Measurements from ENCODE around the gene LIN37.
A peak's percentile ranks its signal among the peaks of the same experiment; 100 is the strongest.

LIN37 gene

DNA sequence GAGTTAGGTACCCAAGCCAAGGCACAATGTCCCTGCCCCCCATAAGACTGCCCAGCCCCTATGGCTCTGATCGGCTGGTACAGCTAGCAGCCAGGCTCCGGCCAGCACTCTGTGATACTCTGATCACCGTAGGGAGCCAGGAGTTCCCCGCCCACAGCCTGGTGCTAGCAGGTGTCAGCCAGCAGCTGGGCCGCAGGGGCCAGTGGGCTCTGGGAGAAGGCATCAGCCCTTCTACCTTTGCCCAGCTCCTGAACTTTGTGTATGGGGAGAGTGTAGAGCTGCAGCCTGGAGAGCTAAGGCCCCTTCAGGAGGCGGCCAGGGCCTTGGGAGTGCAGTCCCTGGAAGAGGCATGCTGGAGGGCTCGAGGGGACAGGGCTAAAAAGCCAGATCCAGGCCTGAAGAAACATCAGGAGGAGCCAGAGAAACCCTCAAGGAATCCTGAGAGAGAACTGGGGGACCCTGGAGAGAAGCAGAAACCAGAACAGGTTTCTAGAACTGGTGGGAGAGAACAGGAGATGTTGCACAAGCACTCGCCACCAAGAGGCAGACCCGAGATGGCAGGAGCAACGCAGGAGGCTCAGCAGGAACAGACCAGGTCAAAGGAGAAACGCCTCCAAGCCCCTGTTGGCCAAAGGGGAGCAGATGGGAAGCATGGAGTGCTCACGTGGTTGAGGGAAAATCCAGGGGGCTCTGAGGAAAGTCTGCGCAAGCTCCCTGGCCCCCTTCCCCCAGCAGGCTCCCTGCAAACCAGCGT lies 33.6 kb upstream of the LIN37 start:
- peaks cover 14% of the 10 kb centered on the region for H3K79me1 ChIP-seq (ENCODE audit: low read depth, low read length)
- H3K27ac ChIP-seq (replicated peaks; ENCODE audit: low read length): no peak overlapping the region
- peak overlapping the region; percentile 56 for H3K9ac ChIP-seq (ENCODE audit: low read depth, low read length, poor library complexity)
- H3K36me3 ChIP-seq (replicated peaks in 1 of 2; ENCODE audit: control insufficient read depth in 2 of 2, insufficient read depth in 2 of 2, low read length in 2 of 2): peaks cover 0 to 5% of the 10 kb centered on the region in 2 donors
- H4K8ac ChIP-seq (ENCODE audit: low read depth, low read length): peak overlapping the region; percentile 48
- H2AK5ac ChIP-seq (ENCODE audit: low read depth, low read length): peak overlapping the region; percentile 96
- H2BK12ac ChIP-seq (ENCODE audit: low read length): peak overlapping the region; percentile 92
- peaks cover 17 to 22% of the 10 kb centered on the region in 2 donors for H3K4me1 ChIP-seq (ENCODE audit: control insufficient read depth in 2 of 2, insufficient read depth in 1 of 2, low read depth in 1 of 2, low read length in 2 of 2)
- H3K4ac ChIP-seq (ENCODE audit: low read length): peak overlapping the region; percentile 41
- H2BK15ac ChIP-seq (ENCODE audit: low read length): no peak overlapping the region
- H2BK120ac ChIP-seq (ENCODE audit: low read depth, low read length): no peak overlapping the region
- H3K18ac ChIP-seq (ENCODE audit: low read length): peak overlapping the region; percentile 80
- H2AFZ ChIP-seq (ENCODE audit: low read length): no peak overlapping the region
- H3K23ac ChIP-seq (ENCODE audit: low read depth, low read length, poor library complexity): no peak overlapping the region
- no peak for DNase-seq (ENCODE audit: low spot score)
- no CpG with 5 or more reads among the region's 14 CpGs for WGBS, 2 donors (ENCODE audit: extremely low coverage in 2 of 2, insufficient read length in 2 of 2, insufficient replicate concordance in 1 of 2)
- no peak overlapping the region for H3K4me2 ChIP-seq (ENCODE audit: insufficient read depth, low read length, poor library complexity, severe bottlenecking)
- peak overlapping the region; percentile 32 for H3K14ac ChIP-seq (ENCODE audit: low read length)
- peaks cover 0 to 5% (median 0%) of the 10 kb centered on the region in 3 experiments for H3K27me3 ChIP-seq (ENCODE audit: control insufficient read depth in 3 of 3, insufficient read depth in 3 of 3, low read depth in 1 of 3, low read length in 3 of 3)
- H3K4me3 ChIP-seq (ENCODE audit: low read length in 2 of 2): no peak overlapping the region
- no peaks in the 10 kb centered on the region for H3K9me3 ChIP-seq (replicated peaks in 1 of 2; ENCODE audit: control insufficient read depth in 2 of 2, insufficient read depth in 1 of 2, low read depth in 1 of 2, low read length in 2 of 2)
- H4K91ac ChIP-seq (ENCODE audit: low read depth, low read length, poor library complexity): peak overlapping the region; percentile 79
- H2BK5ac ChIP-seq (ENCODE audit: low read length): peak overlapping the region; percentile 98

- Histone ChIP-seq H2BK5ac (ENCODE audit: low read length) (peak overlapping the region; percentile 98), H3K9me3 (replicated peaks in 1 of 2; ENCODE audit: control insufficient read depth in 2 of 2, insufficient read depth in 1 of 2, low read depth in 1 of 2, low read length in 2 of 2) (no peaks in the 10 kb centered on the region), H4K91ac (ENCODE audit: low read depth, low read length, poor library complexity) (peak overlapping the region; percentile 79), H2BK12ac (ENCODE audit: low read length) (peak overlapping the region; percentile 92), H3K36me3 (replicated peaks in 1 of 2; ENCODE audit: control insufficient read depth in 2 of 2, insufficient read depth in 2 of 2, low read length in 2 of 2) (peaks cover 5 to 11% of the 10 kb centered on the region in 2 donors), H3K4me2 (ENCODE audit: insufficient read depth, low read length, poor library complexity, severe bottlenecking) (peak overlapping the region; percentile 99), H3K4me3 (ENCODE audit: low read length in 2 of 2) (peak overlapping the region; percentile 74 to 84), H3K79me1 (ENCODE audit: low read depth, low read length) (peaks cover 18% of the 10 kb centered on the region), H2BK15ac (ENCODE audit: low read length) (peak overlapping the region; percentile 94), H3K18ac (ENCODE audit: low read length) (peak overlapping the region; percentile 98), H3K9ac (ENCODE audit: low read depth, low read length, poor library complexity) (peak overlapping the region; percentile 56), H3K4me1 (ENCODE audit: control insufficient read depth in 2 of 2, insufficient read depth in 1 of 2, low read depth in 1 of 2, low read length in 2 of 2) (peaks cover 17 to 22% of the 10 kb centered on the region in 2 donors), H3K14ac (ENCODE audit: low read length) (peak overlapping the region; percentile 14), H3K4ac (ENCODE audit: low read length) (peak overlapping the region; percentile 41), H3K23ac (ENCODE audit: low read depth, low read length, poor library complexity) (peak overlapping the region; percentile 92), H3K27me3 (ENCODE audit: control insufficient read depth in 3 of 3, insufficient read depth in 3 of 3, low read depth in 1 of 3, low read length in 3 of 3) (peaks cover 0 to 5% (median 0%) of the 10 kb centered on the region in 3 experiments), H3K27ac (replicated peaks; ENCODE audit: low read length) (no peak overlapping the region), H4K8ac (ENCODE audit: low read depth, low read length) (peak overlapping the region; percentile 48), H2AFZ (ENCODE audit: low read length) (no peak overlapping the region), H2AK5ac (ENCODE audit: low read depth, low read length) (peak overlapping the region; percentile 96), H2BK120ac (ENCODE audit: low read depth, low read length) (peak overlapping the region; percentile 93)
- no CpG with 5 or more reads among the region's 7 CpGs for WGBS, 2 donors (ENCODE audit: extremely low coverage in 2 of 2, insufficient read length in 2 of 2, insufficient replicate concordance in 1 of 2)
- no peak for DNase-seq (ENCODE audit: low spot score)
These were observed 33.0 kb upstream of the LIN37 start for GRCh38 chr19:35715355-35715809.

DNA sequence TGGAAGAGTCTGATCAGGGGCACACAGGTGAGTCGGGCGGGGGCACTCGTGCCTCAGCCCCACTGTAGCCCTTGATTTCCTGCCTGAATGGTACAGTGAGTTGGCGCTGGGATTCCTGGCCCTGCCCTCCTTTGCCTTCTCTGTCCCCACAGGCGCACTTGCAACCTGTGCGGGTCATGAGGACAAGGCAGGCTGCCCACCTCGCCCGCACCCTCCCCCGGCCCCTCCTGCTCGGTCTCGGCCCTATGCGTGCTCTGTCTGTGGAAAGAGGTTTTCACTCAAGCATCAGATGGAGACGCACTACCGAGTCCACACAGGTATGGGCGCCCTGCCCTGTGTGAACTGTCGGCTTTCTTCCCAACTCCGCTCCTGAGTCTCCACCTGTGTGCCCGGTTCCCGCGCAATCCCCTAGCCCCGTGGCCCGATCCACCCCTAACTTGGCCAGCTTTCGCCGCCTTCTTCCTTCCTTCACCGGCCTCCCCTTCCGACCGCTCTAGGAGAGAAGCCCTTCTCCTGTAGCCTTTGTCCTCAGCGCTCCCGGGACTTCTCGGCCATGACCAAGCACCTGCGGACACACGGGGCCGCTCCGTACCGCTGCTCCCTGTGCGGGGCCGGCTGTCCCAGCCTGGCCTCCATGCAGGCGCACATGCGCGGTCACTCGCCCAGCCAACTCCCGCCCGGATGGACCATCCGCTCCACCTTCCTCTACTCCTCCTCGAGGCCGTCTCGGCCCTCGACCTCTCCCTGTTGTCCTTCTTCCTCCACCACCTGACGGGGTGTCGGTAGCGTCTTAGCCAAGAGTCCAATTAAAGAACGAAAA lies 32.2 kb upstream of the LIN37 start:
- Histone ChIP-seq H3K36me3 (replicated peaks in 1 of 2; ENCODE audit: control insufficient read depth in 2 of 2, insufficient read depth in 2 of 2, low read length in 2 of 2) (peaks cover 8 to 17% of the 10 kb centered on the region in 2 donors), H2BK120ac (ENCODE audit: low read depth, low read length) (peak overlapping the region; percentile 93), H3K27me3 (ENCODE audit: control insufficient read depth in 3 of 3, insufficient read depth in 3 of 3, low read depth in 1 of 3, low read length in 3 of 3) (peaks cover 0 to 5% (median 0%) of the 10 kb centered on the region in 3 experiments), H4K91ac (ENCODE audit: low read depth, low read length, poor library complexity) (no peak overlapping the region), H2AFZ (ENCODE audit: low read length) (peak overlapping the region; percentile 96), H3K9ac (ENCODE audit: low read depth, low read length, poor library complexity) (peak overlapping the region; percentile 86), H2BK5ac (ENCODE audit: low read length) (peak overlapping the region; percentile 98), H3K14ac (ENCODE audit: low read length) (peak overlapping the region; percentile 99), H3K9me3 (replicated peaks in 1 of 2; ENCODE audit: control insufficient read depth in 2 of 2, insufficient read depth in 1 of 2, low read depth in 1 of 2, low read length in 2 of 2) (no peaks in the 10 kb centered on the region), H4K8ac (ENCODE audit: low read depth, low read length) (peak overlapping the region; percentile 89), H2BK12ac (ENCODE audit: low read length) (peak overlapping the region; percentile 30), H3K18ac (ENCODE audit: low read length) (peak overlapping the region; percentile 98), H3K4me1 (ENCODE audit: control insufficient read depth in 2 of 2, insufficient read depth in 1 of 2, low read depth in 1 of 2, low read length in 2 of 2) (peaks cover 15 to 22% of the 10 kb centered on the region in 2 donors), H3K23ac (ENCODE audit: low read depth, low read length, poor library complexity) (peak overlapping the region; percentile 92), H3K79me1 (ENCODE audit: low read depth, low read length) (peaks cover 18% of the 10 kb centered on the region), H2AK5ac (ENCODE audit: low read depth, low read length) (peak overlapping the region; percentile 96), H3K27ac (replicated peaks; ENCODE audit: low read length) (peak overlapping the region; percentile 94), H3K4ac (ENCODE audit: low read length) (peak overlapping the region; percentile 81), H3K4me2 (ENCODE audit: insufficient read depth, low read length, poor library complexity, severe bottlenecking) (peak overlapping the region; percentile 99), H2BK15ac (ENCODE audit: low read length) (peak overlapping the region; percentile 94), H3K4me3 (ENCODE audit: low read length in 2 of 2) (peak overlapping the region; percentile 74 to 84)
- no CpG with 5 or more reads among the region's 52 CpGs for WGBS, 2 donors (ENCODE audit: extremely low coverage in 2 of 2, insufficient read length in 2 of 2, insufficient replicate concordance in 1 of 2)
- no peak for DNase-seq (ENCODE audit: low spot score)
